Ectodermal cell (in vitro differentiated cells): Measurements from ENCODE around the gene ATP1B4. TPM values are rescaled to one million over a fixed set of nuclear protein-coding genes. Genes with fewer than 3 reads are reported as not detected.

Experiments used
- H3K27ac ChIP-seq: 2 replicates; pipeline ENCODE4 v1.7.0; 2013; ENCODE audit warnings: mild to moderate bottlenecking, low read depth, low read length; ENCODE audit not compliant: insufficient read depth, poor library complexity, severe bottlenecking
- H3K27me3 ChIP-seq: 2 replicates; pipeline ENCODE4 v1.7.0; 2013; ENCODE audit warnings: mild to moderate bottlenecking, low read length; ENCODE audit not compliant: insufficient read depth, control insufficient read depth, poor library complexity, severe bottlenecking
- H3K36me3 ChIP-seq: one replicate; pipeline ENCODE4 v1.7.0; 2013; ENCODE audit warnings: low read length; ENCODE audit not compliant: control insufficient read depth, insufficient read depth
- H3K4me1 ChIP-seq: one replicate; pipeline ENCODE4 v1.7.0; 2013; ENCODE audit warnings: low read length; ENCODE audit not compliant: control insufficient read depth, insufficient read depth
- H3K4me3 ChIP-seq: 2 replicates; pipeline ENCODE4 v1.7.0; 2013; ENCODE audit warnings: low read depth, low read length, control low read depth; ENCODE audit not compliant: insufficient read depth
- H3K9me3 ChIP-seq: 2 replicates; pipeline ENCODE4 v1.7.0; 2013; ENCODE audit warnings: mild to moderate bottlenecking, low read length, moderate library complexity; ENCODE audit not compliant: control insufficient read depth
- WGBS, 2 experiments: methylation state at CpG; one replicate each; pipeline ENCODE4 v1.1.7; 2013; ENCODE audit warnings: missing lambda C conversion rate in 2 of 2; 5-methylcytosine and 5-hydroxymethylcytosine counted together
- polyA plus RNA-seq, 4 experiments: library from polyadenylated mRNA; stranded (reverse); fragments of 50-300 nt; gene quantifications; one replicate each; pipeline ENCODE4 v1.2.3, GENCODE V29; 2013

The ATP1B4 gene
- polyA plus RNA-seq (2013, experiment 1 of 4) = not detected
- polyA plus RNA-seq (2013, experiment 2 of 4) = not detected
- not detected for polyA plus RNA-seq (2013, experiment 3 of 4)
- polyA plus RNA-seq (2013, experiment 4 of 4) = not detected

DNA sequence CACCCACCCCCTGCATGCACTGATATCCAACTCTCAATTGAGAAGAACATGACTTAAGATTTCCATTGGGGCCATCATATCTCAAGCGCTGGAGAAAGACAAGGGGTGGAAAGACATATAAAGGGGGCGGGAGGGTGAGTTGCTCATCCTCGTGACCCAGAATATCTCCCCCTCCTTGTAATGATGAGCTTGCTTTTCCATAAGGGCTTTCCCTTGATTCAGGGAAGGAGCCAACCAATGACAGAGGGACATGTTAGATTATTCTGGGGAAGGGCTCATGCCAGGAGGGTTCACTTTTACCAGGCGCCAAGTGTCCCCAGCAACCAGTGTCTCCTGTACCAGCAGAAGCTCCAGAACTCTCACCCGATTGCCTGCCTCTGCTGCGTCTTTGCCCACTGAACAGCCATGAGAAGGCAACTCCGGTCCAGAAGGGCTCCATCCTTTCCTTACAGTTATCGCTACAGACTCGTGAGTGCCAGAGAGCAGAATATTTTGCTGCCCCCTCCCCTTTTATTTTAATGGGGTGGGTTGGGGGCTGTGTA lies at the start of gene ATP1B4:
ATP1B4 (plus strand) TSS at position 326 of the 542 bp plus-strand sequence; CDS start at position 406, 80 bp downstream.
- no peak within 1 kb of the TSS for H3K4me3 ChIP-seq
- WGBS, 2 experiments = 91 to 98% methylated on average over 8 to 9 of the region's 9 CpGs
- no peak within 1 kb of the TSS for H3K27ac ChIP-seq
- H3K27me3 ChIP-seq = no peaks in the 10 kb centered on the region
- H3K36me3 ChIP-seq = no peaks in the 10 kb centered on the region
- no peaks in the 10 kb centered on the region for H3K9me3 ChIP-seq
- no peaks in the 10 kb centered on the region for H3K4me1 ChIP-seq

DNA sequence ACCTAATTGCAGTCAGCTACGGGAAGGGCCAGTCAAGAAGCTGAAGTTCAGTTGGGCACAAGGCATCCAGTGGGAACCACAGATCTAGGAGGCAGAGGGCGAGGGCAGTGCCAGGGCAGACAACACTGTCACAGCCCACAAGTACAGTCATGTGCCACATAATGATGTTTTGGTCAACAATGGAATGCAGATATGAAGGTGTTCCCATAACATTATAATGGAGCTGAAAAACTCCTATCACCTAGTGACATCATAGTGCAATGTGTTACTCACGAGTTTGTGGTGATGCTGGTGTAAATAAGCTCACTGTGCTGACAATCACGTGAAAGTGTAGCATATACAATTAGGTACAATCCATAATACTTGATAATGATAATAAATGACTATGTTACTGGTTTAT lies 46.1 kb upstream of the ATP1B4 start:
- Histone ChIP-seq H3K4me3 (no peak overlapping the region), H3K4me1 (no peaks in the 10 kb centered on the region), H3K9me3 (no peaks in the 10 kb centered on the region), H3K27me3 (peaks cover 8% of the 10 kb centered on the region), H3K27ac (no peak overlapping the region), H3K36me3 (no peaks in the 10 kb centered on the region)
- WGBS, 2 experiments = 58 to 83% methylated on average over 2 of the region's 4 CpGs

DNA sequence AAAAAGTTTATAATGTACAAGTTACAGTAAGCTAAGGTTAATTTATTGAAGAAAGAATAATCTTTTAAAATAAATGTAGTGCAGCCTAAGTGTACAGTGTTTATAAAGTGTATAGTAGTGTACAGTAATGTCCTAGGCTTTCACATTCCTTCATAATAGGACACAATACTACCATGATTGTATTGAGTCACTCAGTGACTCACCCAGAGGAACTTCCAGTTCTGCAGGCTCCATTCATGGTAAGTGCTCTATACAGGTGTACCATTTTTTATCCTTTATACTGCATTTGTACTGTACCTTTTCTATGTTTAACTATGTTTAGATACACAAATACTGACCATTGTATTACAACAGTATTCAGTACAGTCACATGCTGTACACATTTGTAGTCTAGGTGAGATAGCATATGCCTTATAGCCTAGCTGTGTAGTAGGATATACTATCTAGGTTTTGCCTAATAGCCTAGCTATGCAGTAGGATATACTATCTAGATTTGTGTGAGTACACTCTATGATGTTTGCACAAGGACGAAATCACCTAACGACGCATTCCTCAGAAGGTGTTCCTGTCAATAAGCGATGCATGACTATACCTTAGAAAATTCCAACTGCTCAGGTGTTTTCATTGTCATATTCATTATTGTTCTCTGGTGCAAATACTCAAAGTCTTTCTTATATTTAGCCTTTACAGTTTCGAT lies 45.2 kb upstream of the ATP1B4 start:
- WGBS, 2 experiments = 80 to 90% methylated on average over 4 of the region's 5 CpGs

GRCh38 chrX:120318411-120318810 lies 43.5 kb upstream of the ATP1B4 start:
- Histone ChIP-seq H3K4me3 (no peak overlapping the region), H3K36me3 (no peaks in the 10 kb centered on the region), H3K27ac (no peak overlapping the region), H3K4me1 (no peaks in the 10 kb centered on the region), H3K9me3 (no peaks in the 10 kb centered on the region), H3K27me3 (no peaks in the 10 kb centered on the region)
- 73 to 83% methylated on average over 3 to 4 of the region's 4 CpGs for WGBS, 2 experiments

More for the DNA sequence above, 45.2 kb upstream of the ATP1B4 start:
- H3K27me3 ChIP-seq = no peaks in the 10 kb centered on the region
- H3K36me3 ChIP-seq = no peaks in the 10 kb centered on the region
- no peaks in the 10 kb centered on the region for H3K9me3 ChIP-seq
- no peaks in the 10 kb centered on the region for H3K4me1 ChIP-seq
- no peak overlapping the region for H3K4me3 ChIP-seq
- H3K27ac ChIP-seq = no peak overlapping the region

- Histone ChIP-seq H3K9me3 (no peaks in the 10 kb centered on the region), H3K36me3 (no peaks in the 10 kb centered on the region), H3K27me3 (no peaks in the 10 kb centered on the region), H3K4me1 (no peaks in the 10 kb centered on the region), H3K4me3 (no peak overlapping the region), H3K27ac (no peak overlapping the region)
- 59 to 60% methylated on average over 4 of the region's 4 CpGs for WGBS, 2 experiments
These were observed 40.2 kb upstream of the ATP1B4 start for GRCh38 chrX:120321520-120322281.

DNA sequence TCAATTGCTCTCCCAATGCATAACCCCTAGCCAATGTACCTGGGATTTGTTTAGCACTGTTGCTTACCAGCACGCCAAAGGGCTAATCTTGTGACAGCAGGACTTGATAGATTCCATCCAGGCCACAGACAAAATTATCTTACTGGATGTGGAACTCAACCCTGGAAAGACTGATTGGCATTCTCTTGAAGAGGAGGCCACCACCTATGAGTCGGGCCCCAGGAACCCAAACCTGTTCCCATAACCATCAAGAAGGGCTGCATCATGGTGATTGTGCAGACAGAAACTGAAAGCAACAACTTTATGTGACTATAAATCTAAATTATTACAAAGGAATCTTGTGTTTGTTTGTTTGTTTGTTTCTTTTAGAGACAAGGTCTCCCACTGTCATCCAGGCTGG lies 30.8 kb upstream of the ATP1B4 start:
- WGBS, 2 experiments = 91 to 96% methylated on average over 1 to 2 of the region's 2 CpGs
- no peaks in the 10 kb centered on the region for H3K4me1 ChIP-seq
- no peaks in the 10 kb centered on the region for H3K36me3 ChIP-seq
- no peaks in the 10 kb centered on the region for H3K9me3 ChIP-seq
- no peak overlapping the region for H3K4me3 ChIP-seq
- no peaks in the 10 kb centered on the region for H3K27me3 ChIP-seq
- H3K27ac ChIP-seq = no peak overlapping the region

- no peaks in the 10 kb centered on the region for H3K4me1 ChIP-seq
- no peak overlapping the region for H3K4me3 ChIP-seq
- 20 to 43% methylated on average over 1 of the region's 1 CpG for WGBS, 2 experiments
- no peak overlapping the region for H3K27ac ChIP-seq
- H3K9me3 ChIP-seq = no peaks in the 10 kb centered on the region
- H3K36me3 ChIP-seq = no peaks in the 10 kb centered on the region
- no peaks in the 10 kb centered on the region for H3K27me3 ChIP-seq
These were observed 29.5 kb upstream of the ATP1B4 start for GRCh38 chrX:120332394-120332793.

GRCh38 chrX:120334151-120334550 lies 27.7 kb upstream of the ATP1B4 start:
- Histone ChIP-seq H3K9me3 (no peaks in the 10 kb centered on the region), H3K27me3 (no peaks in the 10 kb centered on the region), H3K4me1 (no peaks in the 10 kb centered on the region), H3K4me3 (no peak overlapping the region), H3K36me3 (no peaks in the 10 kb centered on the region), H3K27ac (no peak overlapping the region)
- WGBS, 2 experiments = 43 to 46% methylated on average over 2 of the region's 2 CpGs

DNA sequence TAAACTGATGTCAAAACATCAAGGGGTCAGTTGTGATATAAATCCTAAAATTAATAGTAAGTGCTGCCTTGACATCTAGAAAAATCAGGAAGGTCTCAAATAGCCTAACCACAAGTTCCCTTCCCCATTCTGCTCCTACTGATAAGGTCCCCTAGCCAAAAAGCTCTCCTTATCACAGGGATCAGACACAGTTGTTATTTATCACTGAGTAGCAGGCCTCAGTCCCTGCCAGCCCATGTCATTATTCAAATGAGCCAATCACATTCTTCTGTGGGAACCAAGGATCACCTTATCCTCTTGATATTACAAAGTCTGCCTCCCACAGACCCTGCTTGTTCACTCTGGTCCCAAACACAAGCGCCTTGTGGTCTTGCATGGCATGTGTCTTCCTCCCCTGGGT lies 27.3 kb upstream of the ATP1B4 start:
- H3K36me3 ChIP-seq = no peaks in the 10 kb centered on the region
- H3K27me3 ChIP-seq = no peaks in the 10 kb centered on the region
- WGBS, 2 experiments = 89 to 100% methylated on average over 1 of the region's 1 CpG
- no peak overlapping the region for H3K4me3 ChIP-seq
- H3K9me3 ChIP-seq = no peaks in the 10 kb centered on the region
- H3K4me1 ChIP-seq = no peaks in the 10 kb centered on the region
- no peak overlapping the region for H3K27ac ChIP-seq

- no peak overlapping the region for H3K27ac ChIP-seq
- no peaks in the 10 kb centered on the region for H3K4me1 ChIP-seq
- 65 to 82% methylated on average over 2 of the region's 2 CpGs for WGBS, 2 experiments
- no peaks in the 10 kb centered on the region for H3K36me3 ChIP-seq
- H3K27me3 ChIP-seq = no peaks in the 10 kb centered on the region
- H3K4me3 ChIP-seq = no peak overlapping the region
- H3K9me3 ChIP-seq = no peaks in the 10 kb centered on the region
These were observed 26.6 kb upstream of the ATP1B4 start for GRCh38 chrX:120335289-120335688.
